HG03432 (cell line): ENCODE results near the gene ZNF529.
"Not testable (repeated sequence)": the region's sequence is repeated elsewhere in the genome, so short reads cannot be mapped to it uniquely, and the experiment has no call there.

Experiments
- ATAC-seq: cut with Tn5 transposase; IDR thresholded peaks from one replicate; pipeline ENCODE4 v1.9.1; 2021; ENCODE audit warnings: mild to moderate bottlenecking, moderate library complexity; ENCODE audit not compliant: unreplicated experiment

Gene ZNF529

GRCh38 chr19:36573020-36573894 is at the start of gene ZNF529:
Gene ZNF529 (minus strand): TSS chr19:36573292. CDS start chr19:36572346, 946 bp downstream.
- ATAC-seq: peak; percentile 92

- peak; percentile 14 for ATAC-seq
Observed at GRCh38 chr19:36605877-36606478, 32.9 kb upstream of the ZNF529 start.

DNA sequence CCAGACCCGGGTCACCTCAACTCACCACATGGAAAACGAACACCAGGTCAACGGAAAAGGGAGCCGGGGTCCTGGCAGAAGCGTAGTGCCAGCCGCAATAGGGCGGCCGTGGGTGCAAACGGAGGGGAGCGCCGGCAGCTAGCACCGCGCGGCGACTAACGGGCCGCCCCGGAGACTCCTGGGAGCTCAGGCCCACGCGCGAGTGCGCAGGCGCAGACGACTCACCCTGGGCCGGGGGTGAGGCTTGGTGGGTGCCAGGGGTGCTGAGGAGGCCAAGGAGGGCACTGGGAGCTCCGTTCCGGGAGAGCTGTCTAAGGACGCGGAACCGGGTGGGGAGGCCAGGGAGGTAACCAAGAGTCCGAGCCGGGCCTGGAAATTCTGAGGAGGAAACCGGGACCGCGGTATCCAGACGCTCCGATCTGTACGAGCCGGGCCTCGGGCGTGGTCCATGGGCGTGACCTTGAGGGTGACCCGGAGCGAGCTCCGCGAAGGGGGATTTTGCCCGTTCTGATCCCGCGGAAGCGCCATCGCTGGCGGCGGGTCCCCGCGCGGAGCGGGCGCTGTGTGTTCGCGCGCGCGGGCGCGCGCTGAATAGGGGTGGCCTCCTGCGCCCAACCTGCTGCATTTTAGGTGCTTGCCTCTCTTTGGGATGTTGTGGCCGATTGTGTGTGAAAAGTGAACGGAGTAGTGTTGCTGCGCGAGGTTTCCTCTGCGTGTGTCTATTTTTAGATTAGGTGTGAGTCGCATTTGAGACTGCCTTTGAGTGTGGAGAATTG is 32.2 kb upstream of the ZNF529 start, which contains the start of gene ZNF382:
ZNF382 (plus strand) TSS at position 213 of the 776 bp plus-strand sequence. CDS start 4,602 bp downstream, outside the sequence.
- peak; percentile 77 for ATAC-seq

DNA sequence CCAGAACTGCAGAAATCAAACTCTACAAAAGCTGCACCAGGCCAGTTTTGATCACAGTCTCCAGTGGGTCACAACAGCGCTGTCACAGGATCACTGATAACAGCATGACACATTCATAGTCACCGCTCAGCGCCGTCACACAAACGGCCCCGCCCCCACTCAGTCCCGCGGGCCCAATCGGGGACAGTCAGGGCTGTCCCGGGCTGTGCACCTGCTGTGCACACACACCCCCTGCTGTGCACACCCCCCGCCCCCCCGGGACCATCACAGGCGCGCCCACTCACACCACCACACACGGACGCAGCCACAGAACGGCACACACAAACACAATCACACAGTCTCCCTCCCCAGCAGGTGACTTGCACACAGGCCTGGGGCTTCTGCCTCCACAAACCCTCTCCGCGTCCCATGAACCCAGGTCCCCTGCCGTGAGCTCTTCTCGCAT is 31.6 kb upstream of the ZNF529 start:
- ATAC-seq: peak; percentile 80

DNA sequence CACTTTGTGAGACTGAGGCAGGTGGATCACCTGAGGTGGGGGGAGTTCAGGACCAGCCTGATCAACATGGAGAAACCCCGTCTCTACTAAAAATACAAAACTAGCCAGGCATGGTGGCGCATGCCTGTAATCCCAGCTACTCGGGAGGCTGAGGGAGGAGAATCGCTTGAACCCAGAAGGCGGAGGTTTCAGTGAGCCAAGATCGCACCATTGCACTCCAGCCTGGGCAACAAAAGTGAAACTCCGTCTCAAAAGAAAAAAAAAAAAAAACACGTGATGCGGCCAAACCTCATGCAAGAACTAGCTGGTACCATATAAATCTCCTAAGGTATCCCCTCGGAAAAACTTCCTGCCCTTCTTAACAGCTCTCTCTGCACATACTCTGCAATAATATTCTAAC is 29.6 kb upstream of the ZNF529 start:
- ATAC-seq: not testable (repeated sequence)

- no peak for ATAC-seq
Observed at GRCh38 chr19:36579255-36579654, 6.2 kb upstream of the ZNF529 start.

DNA sequence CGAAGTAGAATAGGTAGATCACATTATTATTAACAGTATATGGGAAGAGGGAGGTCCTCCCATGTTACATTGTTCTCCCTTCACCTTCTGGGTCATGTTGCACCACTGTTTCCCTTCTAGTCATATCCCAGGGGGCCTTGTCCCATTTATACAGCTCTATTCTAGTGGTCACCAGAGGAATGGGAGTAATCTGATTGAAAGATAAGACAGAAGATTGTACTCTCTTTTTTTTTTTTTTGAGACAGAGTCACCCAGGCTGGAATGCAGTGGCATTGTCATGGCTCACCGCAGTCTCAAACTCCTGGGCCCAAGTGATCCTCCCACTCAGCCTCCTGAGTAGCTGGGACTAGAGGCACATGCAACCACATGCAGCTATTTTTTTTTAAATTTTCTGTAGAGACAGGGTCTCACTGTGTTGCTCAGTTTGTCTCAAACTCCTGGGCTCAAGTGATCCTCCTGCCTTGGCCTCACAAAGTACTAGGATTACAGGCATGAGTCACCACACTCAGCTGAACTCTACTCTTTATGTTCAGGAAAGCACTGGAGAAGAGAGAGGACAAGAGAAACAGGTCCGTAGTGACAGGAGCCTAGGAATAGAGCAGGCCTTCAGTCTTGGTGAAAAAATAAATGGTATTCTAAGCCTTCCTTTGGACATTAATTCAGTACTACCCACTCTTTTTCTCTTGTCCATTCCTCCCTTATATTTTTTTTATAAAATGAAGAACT is 4.3 kb upstream of the ZNF529 start:
- no peak for ATAC-seq

DNA sequence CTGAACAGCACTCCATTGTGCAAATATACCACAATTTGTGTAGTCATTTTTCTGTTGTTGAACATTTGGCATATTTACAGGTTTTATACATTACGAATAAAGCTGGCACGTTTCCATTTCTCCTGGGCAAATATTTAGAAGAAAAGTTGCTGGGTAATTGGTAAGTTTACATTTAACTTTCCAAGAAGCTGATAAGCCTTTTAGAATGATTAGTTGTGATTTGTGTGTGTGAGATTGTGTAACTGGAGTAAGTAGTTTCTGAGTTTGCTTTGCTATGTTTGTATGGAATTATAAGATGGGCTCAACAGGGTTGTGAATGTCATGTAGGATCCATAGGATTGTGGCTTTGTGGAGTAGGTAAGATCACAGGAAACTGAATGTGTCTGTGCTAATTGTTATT is 1.6 kb upstream of the ZNF529 start:
- no peak for ATAC-seq

DNA sequence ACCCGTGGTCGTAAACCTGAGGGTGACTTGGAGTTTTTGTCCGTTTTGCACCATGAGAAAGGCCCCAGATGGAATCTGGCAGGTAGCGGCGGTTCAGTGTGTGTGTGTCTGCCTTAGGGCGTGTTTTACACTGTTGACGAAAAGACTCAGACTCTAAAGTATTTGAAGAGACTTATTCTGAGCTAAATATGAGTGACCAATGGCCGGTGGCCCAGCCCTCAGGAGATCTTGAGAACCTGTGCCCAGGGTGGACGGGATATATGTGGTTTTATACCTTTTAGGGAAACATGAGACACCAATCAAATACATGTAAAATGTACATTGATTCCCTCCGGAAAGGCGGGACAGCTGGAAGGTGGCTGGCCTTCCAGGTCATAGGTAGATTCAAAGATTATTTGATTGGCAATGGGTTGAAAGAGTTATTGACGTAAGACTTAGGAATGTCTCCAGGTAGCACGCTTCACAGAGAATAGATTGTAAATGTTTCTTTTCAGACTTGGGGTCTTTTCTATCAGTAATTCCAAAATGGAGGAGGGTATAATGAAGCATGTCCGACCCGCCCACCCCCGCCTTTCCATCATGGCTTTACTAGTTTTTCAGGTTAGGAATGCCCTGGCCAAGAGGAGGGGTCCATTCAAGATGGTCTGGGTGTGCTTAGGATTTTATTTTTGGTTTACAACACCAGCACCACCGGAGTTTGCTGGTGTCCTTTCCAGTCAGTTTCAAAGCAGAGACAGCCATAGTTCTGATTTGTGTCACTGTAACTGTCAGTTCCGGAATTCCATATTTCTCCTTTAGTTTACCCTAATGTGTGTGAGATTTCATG is 1.0 kb upstream of the ZNF529 start:
- no peak for ATAC-seq

DNA sequence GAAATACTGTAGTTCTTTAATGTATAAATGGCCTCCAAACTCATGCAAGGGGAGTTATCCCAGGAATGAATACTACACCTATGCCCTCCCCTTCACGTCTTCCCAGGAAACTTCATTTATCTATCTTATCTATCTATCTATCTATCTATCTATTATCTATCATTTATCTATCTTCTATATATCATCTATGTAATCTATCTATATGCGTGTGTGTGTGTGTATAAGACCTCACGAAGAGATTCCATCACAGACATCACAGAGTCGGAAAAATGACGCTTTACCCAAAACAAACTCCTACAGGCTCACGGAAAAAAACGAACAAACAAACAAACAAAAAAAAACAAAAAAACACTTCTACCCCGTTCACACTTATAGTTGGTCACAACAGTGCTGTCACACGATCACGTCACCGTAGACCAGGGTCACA is 486 bp downstream of the ZNF529 start:
- ATAC-seq: no peak

- no peak for ATAC-seq
Observed at GRCh38 chr19:36564391-36564790, 8.7 kb downstream of the ZNF529 start.

GRCh38 chr19:36547001-36547732 is 25.9 kb downstream of the ZNF529 start:
- no peak for ATAC-seq

- peak; percentile 17 for ATAC-seq
Observed at GRCh38 chr19:36528921-36529518, 44.1 kb downstream of the ZNF529 start.

- ATAC-seq: peak; percentile 88
Observed at GRCh38 chr19:36528194-36528920, 44.7 kb downstream of the ZNF529 start, which contains the start of gene ZNF260. Gene ZNF260 (minus strand): TSS chr19:36528271. CDS start chr19:36515238, 13,033 bp downstream.

- no peak for ATAC-seq
Observed at GRCh38 chr19:36527873-36528193, 45.3 kb downstream of the ZNF529 start.

GRCh38 chr19:36527341-36527740 is 45.8 kb downstream of the ZNF529 start:
- ATAC-seq: no peak

- no peak for ATAC-seq
Observed at GRCh38 chr19:36526581-36526980, 46.5 kb downstream of the ZNF529 start.

DNA sequence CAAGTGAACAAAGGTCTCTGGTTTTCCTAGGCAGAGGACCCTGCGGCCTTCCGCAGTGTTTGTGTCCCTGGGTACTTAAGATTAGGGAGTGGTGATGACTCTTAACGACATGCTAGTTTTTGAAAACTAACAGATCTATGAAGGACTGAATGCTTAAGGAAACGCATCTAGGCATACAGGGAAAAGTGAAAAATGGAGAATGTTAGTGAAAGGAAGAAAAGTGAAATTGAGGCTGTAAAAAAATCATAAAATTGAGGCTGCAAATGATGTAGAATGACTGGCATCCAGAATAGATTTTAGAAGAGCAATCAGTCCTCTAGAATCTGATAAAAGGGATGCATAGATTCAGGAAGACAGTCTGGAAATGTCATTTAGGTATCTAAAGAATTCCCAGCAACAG is 48.5 kb downstream of the ZNF529 start:
- ATAC-seq: no peak
